HL-60/S4 (cell line): ENCODE results near the gene CFAP54.
"Not testable (repeated sequence)": the region's sequence is repeated elsewhere in the genome, so short reads cannot be mapped to it uniquely, and the experiment has no call there.

Experiments used
- in situ Hi-C: fragments of 300-500 bp; cut with MboI; formaldehyde crosslinking; loops from 2 replicates; pipeline ENCODE4 v1.14.3; 2022; ENCODE audit warnings: low sequenced_read_pairs

Gene CFAP54

GRCh38 chr12:96474206-96474605, 15.2 kb upstream of the CFAP54 start:
- in situ Hi-C loops: no loop called here

GRCh38 chr12:96478011-96478410, 11.4 kb upstream of the CFAP54 start:
- in situ Hi-C loops: no loop called here

- in situ Hi-C loops: no loop called here
Observed at GRCh38 chr12:96482086-96482485, 7.3 kb upstream of the CFAP54 start.

- in situ Hi-C loops: no loop called here
Observed at GRCh38 chr12:96483116-96483515, 6.3 kb upstream of the CFAP54 start.

GRCh38 chr12:96486751-96487613, 2.4 kb upstream of the CFAP54 start:
- in situ Hi-C loops: no loop called here

GRCh38 chr12:96487634-96488033, 1.7 kb upstream of the CFAP54 start:
- in situ Hi-C loops: no loop called here

GRCh38 chr12:96493106-96493505, 3.7 kb downstream of the CFAP54 start:
- in situ Hi-C loops: no loop called here

GRCh38 chr12:96494154-96494553, 4.8 kb downstream of the CFAP54 start:
- in situ Hi-C loops: not testable (repeated sequence)

GRCh38 chr12:96495155-96495554, 5.8 kb downstream of the CFAP54 start:
- in situ Hi-C loops: no loop called here

GRCh38 chr12:96495841-96496545, 6.6 kb downstream of the CFAP54 start:
- in situ Hi-C loops: no loop called here

- in situ Hi-C loops: no loop called here
Observed at GRCh38 chr12:96496944-96497343, 7.6 kb downstream of the CFAP54 start.

GRCh38 chr12:96497855-96498254, 8.5 kb downstream of the CFAP54 start:
- in situ Hi-C loops: no loop called here

- in situ Hi-C loops: no loop called here
Observed at GRCh38 chr12:96500693-96501092, 11.3 kb downstream of the CFAP54 start.

- in situ Hi-C loops: no loop called here
Observed at GRCh38 chr12:96501133-96501761, 11.9 kb downstream of the CFAP54 start.

- in situ Hi-C loops: no loop called here
Observed at GRCh38 chr12:96501908-96502307, 12.5 kb downstream of the CFAP54 start.

GRCh38 chr12:96502477-96502876, 13.1 kb downstream of the CFAP54 start:
- in situ Hi-C loops: no loop called here

- in situ Hi-C loops: no loop called here
Observed at GRCh38 chr12:96502949-96503532, 13.7 kb downstream of the CFAP54 start.

GRCh38 chr12:96503976-96504375, 14.6 kb downstream of the CFAP54 start:
- in situ Hi-C loops: no loop called here

- in situ Hi-C loops: no loop called here
Observed at GRCh38 chr12:96506776-96507175, 17.4 kb downstream of the CFAP54 start.

- in situ Hi-C loops: loop anchor here (10.0 kb wide), 2 partner anchors 296 to 446 kb away; no protein-coding TSS in a partner anchor
Observed at GRCh38 chr12:96510306-96510764, 21.0 kb downstream of the CFAP54 start.

- in situ Hi-C loops: loop anchor here (10.0 kb wide), 2 partner anchors 298 to 448 kb away; no protein-coding TSS in a partner anchor
Observed at GRCh38 chr12:96513166-96513565, 23.8 kb downstream of the CFAP54 start.
